PC-3 (cell line): Measurements from ENCODE around the gene RTKN2. TPM values are rescaled to one million over a fixed set of nuclear protein-coding genes. Genes with fewer than 3 reads are reported as not detected.

Source experiments
- ATAC-seq: fragments of 200-7000 bp; cut with Tn5 transposase; 2 replicates; pipeline ENCODE4 v1.9.1; 2020; ENCODE audit warnings: mild to moderate bottlenecking, moderate library complexity
- BruUV-seq: library from RNA; stranded (reverse); fragments of 400-500 nt; replicated peaks from 2 replicates; lab custom pipeline; 2021; lab: Mats Ljungman, UMichigan
- CTCF ChIA-PET: fragments of 300-600 bp; sonication (Branson Sonifier 250); formaldehyde crosslinking; loops from one replicate; lab custom pipeline; 2022; ENCODE audit warnings: antibody characterized with exemption; lab: Charles Lee
- POLR2A ChIA-PET: fragments of 300-600 bp; sonication (Branson Sonifier 250); formaldehyde crosslinking; loops from one replicate; lab custom pipeline; 2022; ENCODE audit warnings: antibody characterized with exemption; ENCODE audit not compliant: unreplicated experiment; lab: Charles Lee
- DNase-seq: peaks from one replicate; pipeline ENCODE4 v3.0.0-alpha.2; 2015
- H2AFZ ChIP-seq: fragments of 300-600 bp; sonication (generic); 2 replicates; pipeline ENCODE4 v1.6.0; 2016; ENCODE audit warnings: antibody characterized with exemption, low read length
- H3F3A ChIP-seq: fragments of 300-600 bp; sonication (generic); one replicate; pipeline ENCODE4 v1.6.0; 2017; ENCODE audit warnings: antibody characterized with exemption, low read length, control low read depth, mild to moderate bottlenecking; ENCODE audit not compliant: unreplicated experiment
- H3K27ac ChIP-seq: fragments of 300-600 bp; sonication (generic); 2 replicates; pipeline ENCODE4 v1.5.1; 2016; ENCODE audit warnings: mild to moderate bottlenecking, low read length
- H3K27me3 ChIP-seq: fragments of 300-600 bp; sonication (generic); 2 replicates; pipeline ENCODE4 v1.6.1; 2016; ENCODE audit warnings: low read length, mixed read lengths
- H3K36me3 ChIP-seq: fragments of 300-600 bp; sonication (generic); 2 replicates; pipeline ENCODE4 v1.6.1; 2016; ENCODE audit warnings: low read depth, mixed run types, low read length, mixed read lengths
- H3K4me1 ChIP-seq: fragments of 300-600 bp; sonication (generic); 2 replicates; pipeline ENCODE4 v1.5.1; 2016; ENCODE audit warnings: low read length; ENCODE audit not compliant: insufficient read depth
- H3K4me2 ChIP-seq: fragments of 300-600 bp; sonication (generic); 2 replicates; pipeline ENCODE4 v1.6.0; 2016; ENCODE audit warnings: low read length
- H3K4me3 ChIP-seq: fragments of 300-600 bp; sonication (generic); 2 replicates; pipeline ENCODE4 v1.5.1; 2016; ENCODE audit warnings: mild to moderate bottlenecking, low read length, mixed read lengths
- H3K79me2 ChIP-seq: fragments of 300-600 bp; sonication (generic); 2 replicates; pipeline ENCODE4 v1.6.1; 2017; ENCODE audit warnings: low read length, mixed read lengths
- H3K9ac ChIP-seq: fragments of 300-600 bp; sonication (generic); 2 replicates; pipeline ENCODE4 v1.6.0; 2016; ENCODE audit warnings: mild to moderate bottlenecking, low read length
- H3K9me2 ChIP-seq: fragments of 300-600 bp; sonication (generic); replicated peaks from 2 replicates; pipeline ENCODE4 v1.6.1; 2016; ENCODE audit warnings: mixed run types, low read length, mixed read lengths
- H3K9me3 ChIP-seq: fragments of 300-600 bp; sonication (generic); 2 replicates; pipeline ENCODE4 v1.6.1; 2016; ENCODE audit warnings: low read length, mixed read lengths
- H4K20me1 ChIP-seq: fragments of 300-600 bp; sonication (generic); 2 replicates; pipeline ENCODE4 v1.6.1; 2016; ENCODE audit warnings: low read length, mixed read lengths
- EZH2 ChIP-seq: fragments of 300-600 bp; sonication (generic); IDR thresholded peaks from one replicate; pipeline ENCODE4 v1.6.1; 2017; ENCODE audit warnings: antibody characterized with exemption, mild to moderate bottlenecking, low read length; ENCODE audit not compliant: unreplicated experiment
- EZH2phosphoT487 ChIP-seq: fragments of 300-600 bp; sonication (generic); IDR thresholded peaks from 2 replicates; pipeline ENCODE4 v1.6.1; 2018; ENCODE audit warnings: mild to moderate bottlenecking, antibody characterized with exemption, low read length, borderline replicate concordance
- intact Hi-C: fragments of 100-400 bp; cut with micrococcal nuclease; formaldehyde crosslinking; loops from 2 replicates; pipeline ENCODE4 v1.9.0; 2023
- total RNA-seq: library from RNA; depleted of rRNA; stranded (reverse); fragments of >200 nt; gene quantifications from 2 replicates; pipeline ENCODE4 v1.2.3, GENCODE V29; 2014
- TF ChIP-seq, protein P1 (sequence below): fragments of 300-600 bp; sonication (generic); conservative IDR thresholded peaks from 2 replicates; pipeline ENCODE4 v1.5.1; 2017; ENCODE audit warnings: antibody characterized with exemption, low read depth, mild to moderate bottlenecking, low read length

Gene RTKN2
- total RNA-seq, 1 experiment from 2014 or later: 26.6 TPM

GRCh38 chr10:62248465-62248864 lies 20.2 kb downstream of the RTKN2 start:
- Histone ChIP-seq H3K27me3 (no peaks in the 10 kb centered on the region), H3K27ac (no peak overlapping the region), H4K20me1 (0 out of 2 replicates have a peak, but pooled peaks cover 3% of the 10 kb centered on the region), H3K36me3 (no peaks in the 10 kb centered on the region; the same call in 1 of the 2 replicates), H3K4me2 (no peak overlapping the region), H2AFZ (no peak overlapping the region), H3K9me2 (no peaks in the 10 kb centered on the region), H3K9ac (no peak overlapping the region), H3K79me2 (peaks cover 69% of the 10 kb centered on the region), H3K4me1 (peaks cover 69% of the 10 kb centered on the region), H3F3A (peaks cover 29% of the 10 kb centered on the region), H3K9me3 (no peaks in the 10 kb centered on the region), H3K4me3 (no peak overlapping the region)
- no peak for ATAC-seq
- POLR2A ChIA-PET: interaction anchor here (0.7 kb wide), 1 partner anchor 14 kb away, joined by 4 read pairs; no protein-coding TSS in a partner anchor
- no TSS peak for BruUV-seq
- intact Hi-C loops: loop anchor here (1.0 to 10.0 kb wide), 4 partner anchors 174 to 910 kb away; partner anchors contain the start of gene EGR2
- CTCF ChIA-PET: interaction anchor here (0.5 to 1.0 kb wide), 3 partner anchors 87 to 500 kb away, joined by 3 to 7 read pairs (median 3); no protein-coding TSS in a partner anchor
- TF ChIP-seq EZH2phosphoT487: no peak
- TF ChIP-seq, protein P1, sequence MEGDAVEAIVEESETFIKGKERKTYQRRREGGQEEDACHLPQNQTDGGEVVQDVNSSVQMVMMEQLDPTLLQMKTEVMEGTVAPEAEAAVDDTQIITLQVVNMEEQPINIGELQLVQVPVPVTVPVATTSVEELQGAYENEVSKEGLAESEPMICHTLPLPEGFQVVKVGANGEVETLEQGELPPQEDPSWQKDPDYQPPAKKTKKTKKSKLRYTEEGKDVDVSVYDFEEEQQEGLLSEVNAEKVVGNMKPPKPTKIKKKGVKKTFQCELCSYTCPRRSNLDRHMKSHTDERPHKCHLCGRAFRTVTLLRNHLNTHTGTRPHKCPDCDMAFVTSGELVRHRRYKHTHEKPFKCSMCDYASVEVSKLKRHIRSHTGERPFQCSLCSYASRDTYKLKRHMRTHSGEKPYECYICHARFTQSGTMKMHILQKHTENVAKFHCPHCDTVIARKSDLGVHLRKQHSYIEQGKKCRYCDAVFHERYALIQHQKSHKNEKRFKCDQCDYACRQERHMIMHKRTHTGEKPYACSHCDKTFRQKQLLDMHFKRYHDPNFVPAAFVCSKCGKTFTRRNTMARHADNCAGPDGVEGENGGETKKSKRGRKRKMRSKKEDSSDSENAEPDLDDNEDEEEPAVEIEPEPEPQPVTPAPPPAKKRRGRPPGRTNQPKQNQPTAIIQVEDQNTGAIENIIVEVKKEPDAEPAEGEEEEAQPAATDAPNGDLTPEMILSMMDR: peak; percentile 98
- DNase-seq: peak; percentile 90

GRCh38 chr10:62244785-62245467 lies 23.7 kb downstream of the RTKN2 start:
- no peaks in the 10 kb centered on the region for H3K9me3 ChIP-seq
- CTCF ChIA-PET: interaction anchor here (0.6 to 3.4 kb wide), 19 partner anchors 17 to 343 kb away, joined by 3 to 68 read pairs (median 4); no protein-coding TSS in a partner anchor
- peaks cover 60% of the 10 kb centered on the region for H3K4me1 ChIP-seq
- H3K27me3 ChIP-seq: no peaks in the 10 kb centered on the region
- peak; percentile 99 for DNase-seq
- peaks cover 53% of the 10 kb centered on the region for H3K79me2 ChIP-seq
- H3K4me2 ChIP-seq: peak overlapping the region; percentile 27
- no peak overlapping the region for H3K4me3 ChIP-seq
- intact Hi-C loops: loop anchor here (1.0 to 10.0 kb wide), 12 partner anchors 93 to 1428 kb away; partner anchors contain the start of gene EGR2
- POLR2A ChIA-PET: interaction anchor here (0.7 kb wide), 1 partner anchor 208 kb away, joined by 3 read pairs; no protein-coding TSS in a partner anchor
- H3K9me2 ChIP-seq: no peaks in the 10 kb centered on the region
- peak overlapping the region; percentile 12 for H2AFZ ChIP-seq
- H3K27ac ChIP-seq: peak overlapping the region; percentile 3
- H3K36me3 ChIP-seq: no peaks in the 10 kb centered on the region; the same call in 1 of the 2 replicates
- no TSS peak for BruUV-seq
- 0 out of 2 replicates have a peak, but pooled peaks cover 3% of the 10 kb centered on the region for H4K20me1 ChIP-seq
- H3K9ac ChIP-seq: peak overlapping the region; percentile 1; the same call in 1 of the 2 replicates
- ATAC-seq: peak; percentile 42
- H3F3A ChIP-seq: peaks cover 16% of the 10 kb centered on the region
- TF ChIP-seq EZH2phosphoT487 (no peak), EZH2 (no peak)
- TF ChIP-seq, protein P1: peak; percentile 100
